Activated T-helper 2 cell treated with anti-CD3 and anti-CD28 coated beads, Interferon-gamma antibody, Interleukin-2, Interleukin-4, amounts not matched to agents 10 μg/mL and 5 μg/mL and 100 μg/mL, durations not matched to agents 14 hours and 24 hours and 36 hours (primary cell): ENCODE measurements around the gene ZNF366. TPM values are rescaled to one million over a fixed set of nuclear protein-coding genes. Genes with fewer than 3 reads are reported as not detected.

Source experiments
- DNase-seq: peaks from one replicate; pipeline ENCODE4 v3.0.0; 2021; ENCODE audit warnings: low spot score
- H3K27ac Mint-ChIP-seq: one replicate; pipeline ENCODE4 v1.8.0; 2021; ENCODE audit warnings: mixed read lengths
- H3K27me3 Mint-ChIP-seq: one replicate; pipeline ENCODE4 v1.8.0; 2021; ENCODE audit warnings: low read depth, mixed read lengths
- H3K36me3 Mint-ChIP-seq: one replicate; pipeline ENCODE4 v1.8.0; 2021; ENCODE audit warnings: low read depth, mixed read lengths
- H3K4me1 Mint-ChIP-seq: one replicate; pipeline ENCODE4 v1.8.0; 2021; ENCODE audit warnings: low read depth, mixed read lengths
- H3K4me3 Mint-ChIP-seq: one replicate; pipeline ENCODE4 v1.8.0; 2021; ENCODE audit warnings: low read depth, mild to moderate bottlenecking, moderate library complexity, mixed read lengths
- H3K9me3 Mint-ChIP-seq: one replicate; pipeline ENCODE4 v1.8.0; 2021; ENCODE audit warnings: mixed read lengths
- intact Hi-C: fragments of 100-400 bp; cut with micrococcal nuclease; formaldehyde crosslinking; loops from one replicate; pipeline ENCODE4 v1.15.1; 2023
- total RNA-seq: library from RNA; stranded (reverse); gene quantifications from 2 replicates; pipeline ENCODE4 v1.2.3, GENCODE V29; 2022

The ZNF366 gene
- total RNA-seq, 1 donor from 2014 or later: not detected

DNA sequence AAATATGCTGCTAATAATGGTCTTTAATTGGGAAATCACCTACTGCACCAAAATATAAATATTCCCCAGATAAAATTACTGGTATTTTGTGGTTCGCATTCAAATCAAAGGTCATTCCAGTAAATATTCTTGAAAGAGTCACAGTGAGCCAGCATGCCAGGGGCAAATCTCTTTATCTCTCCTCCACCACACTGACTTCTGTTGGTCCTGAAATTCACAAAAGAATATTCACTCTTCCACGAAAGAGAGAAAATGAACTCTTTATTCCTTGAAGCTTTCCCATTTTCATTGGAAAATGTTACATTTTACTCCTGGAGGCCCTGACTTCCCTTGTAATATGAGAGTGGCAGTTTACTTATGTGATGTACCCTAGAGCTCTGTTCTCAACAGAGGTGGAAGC, 39.7 kb downstream of the ZNF366 start:
- Mint-ChIP-seq H3K36me3 (no peaks in the 10 kb centered on the region), H3K27ac (no peak overlapping the region), H3K4me1 (peaks cover 11% of the 10 kb centered on the region), H3K27me3 (peaks cover 8% of the 10 kb centered on the region), H3K9me3 (no peaks in the 10 kb centered on the region), H3K4me3 (no peak overlapping the region)
- intact Hi-C loops: no loop called here
- DNase-seq: no peak

DNA sequence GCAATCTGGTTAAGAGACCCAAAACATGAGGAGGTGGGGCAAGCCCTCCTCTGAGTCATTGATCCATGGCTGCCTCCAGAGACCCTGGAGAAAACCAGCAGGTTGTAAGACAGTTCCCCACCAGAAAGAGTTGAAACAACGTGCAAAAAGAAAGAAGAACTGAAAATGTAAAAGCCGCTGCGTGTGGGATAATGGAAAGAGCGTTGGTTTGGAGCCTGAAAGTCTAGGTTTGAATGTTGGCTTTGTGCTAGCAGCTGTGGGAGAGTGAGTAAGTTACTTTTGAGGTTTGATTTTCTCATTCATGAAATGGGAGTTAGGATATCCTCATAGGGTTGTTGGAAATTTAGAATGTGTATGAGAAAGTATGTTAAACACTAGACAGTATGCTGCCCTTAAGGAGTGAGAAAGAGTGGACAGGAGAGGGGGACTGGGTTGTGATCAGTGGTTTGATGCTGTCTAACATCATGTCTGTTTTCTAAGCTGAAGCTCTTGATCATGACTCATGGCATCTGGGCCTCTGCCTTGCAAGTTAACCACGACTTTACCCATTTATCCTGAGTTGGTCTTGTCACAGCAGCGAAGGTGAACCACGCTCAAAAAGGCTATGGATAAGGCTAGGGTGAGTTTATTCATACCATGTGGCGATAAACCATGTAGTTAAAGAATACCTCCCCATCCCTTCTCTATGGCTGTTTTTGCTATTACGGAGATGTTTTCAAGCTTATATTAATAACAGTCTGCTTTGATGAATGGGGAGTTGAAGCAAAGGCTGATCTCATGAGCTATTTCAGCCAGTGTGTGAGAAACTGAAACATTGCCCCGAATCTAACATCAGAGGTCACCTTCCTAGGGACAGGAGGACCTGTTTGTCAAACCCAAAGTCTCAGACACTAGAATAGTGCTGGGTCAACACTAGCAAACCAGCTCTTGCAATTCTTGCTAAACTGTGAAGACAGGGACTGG, 41.3 kb downstream of the ZNF366 start:
- H3K9me3 Mint-ChIP-seq: no peaks in the 10 kb centered on the region
- H3K4me3 Mint-ChIP-seq: no peak overlapping the region
- peak overlapping the region; percentile 67 for H3K27ac Mint-ChIP-seq
- H3K36me3 Mint-ChIP-seq: no peaks in the 10 kb centered on the region
- H3K4me1 Mint-ChIP-seq: peaks cover 11% of the 10 kb centered on the region
- peaks cover 4% of the 10 kb centered on the region for H3K27me3 Mint-ChIP-seq
- DNase-seq: no peak
- intact Hi-C loops: no loop called here

DNA sequence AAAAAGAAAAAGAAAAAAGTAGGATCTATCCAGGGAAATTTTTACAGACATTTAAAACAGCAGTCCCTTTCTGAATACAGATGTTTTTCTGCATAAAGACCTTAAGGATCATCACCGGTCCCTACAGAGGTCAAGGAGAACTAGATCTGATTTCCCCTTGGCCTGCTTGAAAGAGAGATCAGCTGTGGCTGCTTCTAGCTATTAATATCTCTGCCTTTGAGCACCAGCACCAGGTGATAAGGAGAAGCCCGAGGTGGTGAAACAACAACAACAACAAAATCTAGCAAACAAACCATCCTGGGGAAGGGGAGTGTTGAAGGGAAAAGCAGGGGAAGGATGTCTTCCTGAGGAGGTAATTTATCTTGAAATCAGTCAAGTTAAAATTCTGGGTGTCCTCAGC, 42.1 kb downstream of the ZNF366 start:
- H3K4me3 Mint-ChIP-seq: no peak overlapping the region
- peaks cover 11% of the 10 kb centered on the region for H3K4me1 Mint-ChIP-seq
- H3K27me3 Mint-ChIP-seq: peaks cover 4% of the 10 kb centered on the region
- no peak for DNase-seq
- intact Hi-C loops: no loop called here
- no peak overlapping the region for H3K27ac Mint-ChIP-seq
- no peaks in the 10 kb centered on the region for H3K9me3 Mint-ChIP-seq
- H3K36me3 Mint-ChIP-seq: no peaks in the 10 kb centered on the region

- Mint-ChIP-seq H3K9me3 (no peaks in the 10 kb centered on the region), H3K4me1 (peaks cover 15% of the 10 kb centered on the region), H3K27me3 (peaks cover 4% of the 10 kb centered on the region), H3K27ac (no peak overlapping the region), H3K36me3 (no peaks in the 10 kb centered on the region), H3K4me3 (no peak overlapping the region)
- intact Hi-C loops: no loop called here
- DNase-seq: no peak
Measured at GRCh38 chr5:72464071-72464470, 43.1 kb downstream of the ZNF366 start.

GRCh38 chr5:72463449-72464052, 43.7 kb downstream of the ZNF366 start:
- Mint-ChIP-seq H3K4me1 (peaks cover 16% of the 10 kb centered on the region), H3K36me3 (no peaks in the 10 kb centered on the region), H3K27me3 (peaks cover 2% of the 10 kb centered on the region), H3K27ac (no peak overlapping the region), H3K4me3 (no peak overlapping the region), H3K9me3 (no peaks in the 10 kb centered on the region)
- no peak for DNase-seq
- intact Hi-C loops: no loop called here

- Mint-ChIP-seq H3K4me1 (peaks cover 8% of the 10 kb centered on the region), H3K27ac (no peak overlapping the region), H3K27me3 (no peaks in the 10 kb centered on the region), H3K4me3 (no peak overlapping the region), H3K36me3 (no peaks in the 10 kb centered on the region), H3K9me3 (no peaks in the 10 kb centered on the region)
- no peak for DNase-seq
- intact Hi-C loops: no loop called here
Measured at GRCh38 chr5:72460413-72460812, 46.8 kb downstream of the ZNF366 start.

DNA sequence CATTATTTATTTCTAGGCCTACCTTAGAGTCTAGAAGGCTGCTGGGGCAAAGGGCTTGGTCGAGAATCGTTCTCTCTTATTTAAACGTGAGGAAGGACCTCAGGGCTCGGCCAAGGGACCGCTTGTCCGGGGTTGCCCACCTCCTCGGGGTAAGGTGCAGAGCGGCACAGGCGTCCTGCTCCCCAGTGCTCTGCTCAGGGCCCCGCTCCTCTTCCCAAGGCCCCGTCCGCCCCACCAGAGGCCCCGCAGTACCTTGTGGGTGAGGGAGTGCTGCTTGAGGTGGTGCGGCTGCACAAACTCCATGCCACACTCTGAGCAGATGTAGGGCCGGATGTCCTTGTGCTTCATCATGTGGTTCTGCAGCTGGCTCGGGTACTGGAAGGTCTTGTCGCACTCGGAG, 47.3 kb downstream of the ZNF366 start:
- Mint-ChIP-seq H3K27me3 (no peaks in the 10 kb centered on the region), H3K36me3 (no peaks in the 10 kb centered on the region), H3K4me3 (no peak overlapping the region), H3K27ac (no peak overlapping the region), H3K9me3 (no peaks in the 10 kb centered on the region), H3K4me1 (peaks cover 5% of the 10 kb centered on the region)
- intact Hi-C loops: no loop called here
- DNase-seq: no peak

DNA sequence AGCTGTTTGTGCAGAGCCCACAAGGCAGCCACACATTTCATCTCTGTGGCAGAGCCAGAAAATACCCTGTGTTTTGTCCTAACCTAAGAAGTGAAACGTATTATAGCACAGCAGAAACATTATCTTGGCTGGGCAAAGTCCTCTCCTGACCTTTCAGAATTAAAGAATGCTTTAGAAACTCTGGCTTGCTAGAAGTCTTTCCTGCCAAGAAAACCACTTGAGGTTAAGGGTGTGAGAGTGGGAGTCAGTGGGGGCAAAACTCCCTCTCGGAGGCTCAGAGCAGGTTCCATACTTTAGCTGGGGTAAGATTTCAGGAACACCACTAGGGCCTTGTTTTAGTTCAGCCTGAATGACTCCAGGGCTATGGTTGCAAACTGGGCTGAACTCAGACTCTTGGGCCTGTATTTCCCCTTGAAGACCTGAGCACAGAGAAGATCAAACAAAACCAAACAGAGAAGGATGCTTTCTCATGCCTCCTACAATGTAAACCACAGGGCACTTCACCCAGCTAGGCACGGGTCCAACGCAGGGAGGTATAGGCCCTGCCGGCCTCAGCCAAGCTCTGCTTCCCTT, 48.0 kb downstream of the ZNF366 start:
- intact Hi-C loops: no loop called here
- H3K27ac Mint-ChIP-seq: no peak overlapping the region
- peaks cover 5% of the 10 kb centered on the region for H3K4me1 Mint-ChIP-seq
- H3K4me3 Mint-ChIP-seq: no peak overlapping the region
- no peaks in the 10 kb centered on the region for H3K9me3 Mint-ChIP-seq
- H3K27me3 Mint-ChIP-seq: no peaks in the 10 kb centered on the region
- no peaks in the 10 kb centered on the region for H3K36me3 Mint-ChIP-seq
- DNase-seq: no peak

DNA sequence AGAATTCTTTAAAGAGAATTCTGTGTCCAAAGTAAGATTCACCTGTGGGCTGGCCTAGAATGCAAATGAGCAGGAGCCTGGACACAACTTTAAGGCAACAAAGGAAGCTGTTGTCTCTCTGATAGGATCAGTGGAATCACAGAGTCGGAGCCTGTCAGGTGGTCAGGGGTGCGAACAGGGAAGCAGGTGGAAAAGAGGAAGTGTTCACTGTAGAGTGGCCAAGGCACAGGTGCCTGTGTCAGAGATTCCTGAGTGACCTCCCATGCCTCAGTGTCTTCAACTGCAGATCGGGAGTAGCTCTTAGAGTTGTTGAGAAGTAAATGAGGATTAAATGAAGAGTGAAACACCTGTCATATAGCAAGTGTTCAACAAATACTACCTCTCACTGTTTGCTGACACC, 48.8 kb downstream of the ZNF366 start:
- Mint-ChIP-seq H3K9me3 (no peaks in the 10 kb centered on the region), H3K36me3 (no peaks in the 10 kb centered on the region), H3K27ac (no peak overlapping the region), H3K4me1 (peaks cover 5% of the 10 kb centered on the region), H3K4me3 (no peak overlapping the region), H3K27me3 (no peaks in the 10 kb centered on the region)
- intact Hi-C loops: no loop called here
- DNase-seq: no peak

- Mint-ChIP-seq H3K9me3 (no peaks in the 10 kb centered on the region), H3K4me3 (no peak overlapping the region), H3K27me3 (no peaks in the 10 kb centered on the region), H3K27ac (no peak overlapping the region), H3K36me3 (no peaks in the 10 kb centered on the region), H3K4me1 (peaks cover 5% of the 10 kb centered on the region)
- no peak for DNase-seq
- intact Hi-C loops: no loop called here
Measured at GRCh38 chr5:72457491-72457890, 49.7 kb downstream of the ZNF366 start.

- Mint-ChIP-seq H3K4me3 (no peak overlapping the region), H3K9me3 (no peaks in the 10 kb centered on the region), H3K27me3 (no peaks in the 10 kb centered on the region), H3K36me3 (no peaks in the 10 kb centered on the region), H3K4me1 (peaks cover 5% of the 10 kb centered on the region), H3K27ac (no peak overlapping the region)
- no peak for DNase-seq
- intact Hi-C loops: no loop called here
Measured at GRCh38 chr5:72456391-72457074, 50.7 kb downstream of the ZNF366 start.

GRCh38 chr5:72455476-72455875, 51.7 kb downstream of the ZNF366 start:
- intact Hi-C loops: no loop called here
- H3K36me3 Mint-ChIP-seq: no peaks in the 10 kb centered on the region
- no peak overlapping the region for H3K27ac Mint-ChIP-seq
- H3K27me3 Mint-ChIP-seq: peaks cover 2% of the 10 kb centered on the region
- H3K9me3 Mint-ChIP-seq: no peaks in the 10 kb centered on the region
- H3K4me1 Mint-ChIP-seq: peaks cover 5% of the 10 kb centered on the region
- no peak for DNase-seq
- H3K4me3 Mint-ChIP-seq: no peak overlapping the region
